Subcutaneous adipose tissue (tissue), 4 donors: ENCODE data around the gene C2CD2. TPM values are rescaled to one million over a fixed set of nuclear protein-coding genes. Genes with fewer than 3 reads are reported as not detected.

Experiments used
- total RNA-seq, 4 donors: library from RNA; depleted of rRNA; stranded (reverse); fragments of >200 nt; gene quantifications; one replicate each; pipeline ENCODE4 v1.1.0, GENCODE V29; 2016
- TF ChIP-seq, protein P1 (sequence below): fragments of 450-650 bp; IDR thresholded peaks from one replicate; pipeline ENCODE4 v1.5.1; 2016; ENCODE audit warnings: low read depth, mild to moderate bottlenecking, control low read depth, antibody characterized with exemption, moderate library complexity

C2CD2 gene
- total RNA-seq, 4 donors from 2014 or later = 84.1 to 151 (median 128) TPM

DNA sequence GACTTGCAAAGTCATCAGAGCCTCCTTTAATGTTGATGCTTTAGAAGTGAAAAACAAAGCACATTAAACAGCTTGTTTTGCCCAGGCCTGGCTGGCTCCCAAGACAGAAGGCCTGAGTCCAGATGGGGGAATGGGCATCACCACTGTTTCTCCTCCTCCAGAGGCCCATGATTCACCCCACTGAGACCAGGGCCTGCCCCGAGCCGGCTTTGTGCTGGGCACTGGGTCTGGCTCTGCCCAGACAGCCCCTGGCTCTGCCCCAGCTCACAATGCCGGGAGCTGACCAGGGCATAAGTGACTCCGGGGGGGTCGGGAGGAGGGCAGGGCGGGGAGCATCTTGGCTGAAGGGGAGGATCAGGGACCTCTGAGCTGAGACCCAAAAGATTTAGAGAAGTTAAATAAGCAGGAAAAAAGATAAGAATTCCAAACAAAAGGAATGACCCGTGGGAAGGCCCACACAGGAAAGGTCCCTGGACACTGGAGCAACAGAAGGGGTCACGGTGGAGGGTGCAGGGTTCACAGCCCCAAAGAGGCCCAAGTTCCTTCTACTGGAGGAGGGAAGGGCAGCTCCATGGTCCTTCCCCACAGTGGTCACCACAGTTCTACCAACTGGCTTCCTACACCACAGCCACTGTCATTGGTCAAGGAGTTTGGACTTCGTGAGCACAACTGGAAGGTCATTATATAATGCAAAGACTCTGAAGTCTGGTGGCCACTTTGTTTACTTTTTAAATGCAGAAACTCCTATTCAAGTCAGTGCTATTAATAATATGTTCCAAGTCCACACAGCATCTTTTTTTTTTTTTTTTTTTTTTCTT, 5.5 kb downstream of the C2CD2 start:
- TF ChIP-seq, protein P1, sequence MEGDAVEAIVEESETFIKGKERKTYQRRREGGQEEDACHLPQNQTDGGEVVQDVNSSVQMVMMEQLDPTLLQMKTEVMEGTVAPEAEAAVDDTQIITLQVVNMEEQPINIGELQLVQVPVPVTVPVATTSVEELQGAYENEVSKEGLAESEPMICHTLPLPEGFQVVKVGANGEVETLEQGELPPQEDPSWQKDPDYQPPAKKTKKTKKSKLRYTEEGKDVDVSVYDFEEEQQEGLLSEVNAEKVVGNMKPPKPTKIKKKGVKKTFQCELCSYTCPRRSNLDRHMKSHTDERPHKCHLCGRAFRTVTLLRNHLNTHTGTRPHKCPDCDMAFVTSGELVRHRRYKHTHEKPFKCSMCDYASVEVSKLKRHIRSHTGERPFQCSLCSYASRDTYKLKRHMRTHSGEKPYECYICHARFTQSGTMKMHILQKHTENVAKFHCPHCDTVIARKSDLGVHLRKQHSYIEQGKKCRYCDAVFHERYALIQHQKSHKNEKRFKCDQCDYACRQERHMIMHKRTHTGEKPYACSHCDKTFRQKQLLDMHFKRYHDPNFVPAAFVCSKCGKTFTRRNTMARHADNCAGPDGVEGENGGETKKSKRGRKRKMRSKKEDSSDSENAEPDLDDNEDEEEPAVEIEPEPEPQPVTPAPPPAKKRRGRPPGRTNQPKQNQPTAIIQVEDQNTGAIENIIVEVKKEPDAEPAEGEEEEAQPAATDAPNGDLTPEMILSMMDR = no peak

DNA sequence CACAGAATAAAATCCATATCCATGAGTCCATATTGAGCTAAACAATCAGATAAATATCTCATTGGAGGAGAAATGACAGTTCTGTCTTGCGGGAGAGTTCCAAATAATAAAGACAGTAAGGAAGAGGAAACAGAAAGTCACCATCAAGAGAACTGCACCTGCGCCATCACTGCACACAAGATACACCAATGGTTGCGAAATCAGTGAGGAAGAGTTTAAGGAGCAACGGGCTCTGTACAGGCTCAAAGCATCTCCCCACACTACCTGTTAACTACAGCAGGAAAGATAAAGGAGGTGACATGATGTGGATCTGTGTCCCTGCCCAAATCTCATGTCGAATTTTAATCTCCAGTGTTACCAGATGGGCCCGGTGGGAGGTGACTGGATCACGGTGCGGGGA, 7.8 kb downstream of the C2CD2 start:
- TF ChIP-seq, protein P1 = no peak

DNA sequence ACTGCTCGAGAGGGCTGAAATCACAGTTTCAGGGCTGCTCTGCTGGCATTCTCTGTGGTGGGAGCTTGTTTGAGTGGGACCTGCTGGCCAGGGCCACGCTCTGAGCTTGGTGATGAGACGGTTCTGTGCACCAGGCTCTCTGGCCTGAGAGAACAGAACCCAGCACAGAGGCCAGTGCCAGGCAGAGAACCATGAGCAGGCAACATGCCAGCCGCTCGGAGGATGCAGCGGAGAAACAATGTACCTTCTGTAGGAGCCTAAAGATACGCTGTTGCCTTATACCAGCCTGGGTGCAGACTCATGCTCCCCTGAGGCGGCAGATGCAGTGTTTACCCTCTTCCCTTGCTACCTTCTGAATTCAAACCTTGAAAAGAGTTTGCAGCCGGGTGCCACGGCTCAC, 10.0 kb downstream of the C2CD2 start:
- TF ChIP-seq, protein P1 = no peak

DNA sequence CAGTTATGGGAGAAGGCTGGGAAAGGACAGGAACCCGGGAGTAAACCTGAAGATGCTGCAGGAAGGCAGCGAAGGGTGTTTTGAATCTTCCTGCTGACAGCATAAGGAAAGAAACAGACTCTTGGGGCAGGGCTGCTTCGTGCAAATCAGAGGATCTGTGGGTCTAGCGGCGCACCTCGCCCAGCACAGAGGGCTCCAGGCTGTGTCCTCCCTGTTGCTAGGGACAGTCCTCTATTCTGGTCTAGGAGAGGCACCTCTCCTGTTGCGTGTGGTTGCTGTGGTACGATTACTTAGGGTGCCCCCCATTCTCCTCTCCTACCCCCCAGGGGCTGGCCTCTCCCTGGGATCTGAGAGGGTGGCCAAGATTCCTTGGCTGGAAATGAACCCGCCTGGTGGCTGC, 11.4 kb downstream of the C2CD2 start:
- TF ChIP-seq, protein P1 = no peak

DNA sequence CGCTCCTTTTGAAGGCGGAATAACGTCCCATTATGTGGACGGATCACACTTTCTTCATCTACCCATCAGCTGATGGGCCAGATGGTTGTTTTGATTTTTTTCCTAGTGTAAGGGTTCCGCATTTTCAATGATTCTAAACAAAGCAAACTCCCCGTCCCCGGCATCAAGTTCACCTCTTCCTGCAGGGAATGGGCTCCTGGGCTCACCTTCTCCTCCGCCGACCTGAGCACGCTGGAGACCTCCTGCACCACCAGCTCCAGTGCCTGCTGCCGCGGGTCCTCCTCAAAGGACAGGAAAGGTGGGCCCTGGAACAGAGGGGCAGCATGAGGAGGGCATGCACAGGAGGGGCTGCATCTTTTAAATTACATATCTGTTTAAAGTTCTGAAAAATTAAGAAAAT, 11.9 kb downstream of the C2CD2 start:
- TF ChIP-seq, protein P1 = no peak

DNA sequence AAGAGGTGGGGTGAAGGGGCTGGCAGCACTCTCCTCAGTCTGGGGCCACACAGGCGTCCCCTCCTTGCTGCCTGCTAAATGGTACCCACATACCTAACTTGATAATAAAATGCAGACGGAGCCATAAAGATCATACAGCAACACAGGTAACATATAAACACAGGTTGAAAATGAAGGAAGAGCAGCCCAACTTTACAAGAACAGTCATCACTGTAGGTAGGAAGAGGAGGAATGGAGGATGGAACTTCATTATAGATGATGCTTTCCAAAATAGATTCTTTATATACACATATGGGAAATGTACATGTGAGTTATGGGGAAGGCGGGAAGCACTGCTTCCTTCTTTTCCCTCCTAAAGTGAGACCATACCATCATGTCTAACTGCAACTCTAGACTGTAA, 13.4 kb downstream of the C2CD2 start:
- TF ChIP-seq, protein P1 = no peak

DNA sequence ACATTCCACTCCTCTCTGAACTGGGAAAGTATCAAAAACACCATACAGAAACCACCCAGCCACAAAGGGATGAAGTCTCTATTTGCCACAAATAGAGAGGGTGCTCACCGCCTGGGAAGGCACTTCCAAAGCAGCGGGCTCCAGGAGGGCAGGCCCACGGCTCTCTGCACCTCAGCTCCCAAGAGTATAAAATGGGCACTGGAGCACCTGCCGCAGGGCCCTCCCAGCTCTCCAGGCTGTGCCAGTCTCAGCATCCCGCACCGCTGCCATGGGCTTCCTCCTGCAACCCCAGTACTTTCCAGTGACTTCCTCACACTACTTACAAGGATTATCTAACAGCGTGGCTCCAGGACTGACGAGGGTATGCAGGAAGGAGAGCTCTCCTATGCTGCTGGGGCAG, 14.4 kb downstream of the C2CD2 start:
- TF ChIP-seq, protein P1 = no peak
